ENCODE measurements around the gene UBE2Q2.

The UBE2Q2 gene

GRCh38 chr15:75943246-75943645 is 100.0 kb downstream of the UBE2Q2 start:
- DNase-seq (ENCODE audit: low read depth), result no peak
- TF ChIP-seq CTCF (IDR thresholded peaks at IDR 0.05; ENCODE audit: insufficient read depth, low read depth, low read length, missing control alignments), result no peak
- no peak overlapping the region for H3K4me3 ChIP-seq (ENCODE audit: low read depth, low read length)

- TF ChIP-seq CTCF (IDR thresholded peaks at IDR 0.05; ENCODE audit: insufficient read depth, low read depth, low read length, missing control alignments), result no peak
- no peak overlapping the region for H3K4me3 ChIP-seq (ENCODE audit: low read depth, low read length)
- DNase-seq (ENCODE audit: low read depth), result no peak
Observed at GRCh38 chr15:75943713-75944215, 100.5 kb downstream of the UBE2Q2 start.

- DNase-seq (ENCODE audit: low read depth), result no peak
- no peak overlapping the region for H3K4me3 ChIP-seq (ENCODE audit: low read depth, low read length)
- TF ChIP-seq CTCF (IDR thresholded peaks at IDR 0.05; ENCODE audit: insufficient read depth, low read depth, low read length, missing control alignments), result no peak
Observed at GRCh38 chr15:75945953-75946352, 102.7 kb downstream of the UBE2Q2 start.

GRCh38 chr15:75947092-75947491 is 103.8 kb downstream of the UBE2Q2 start:
- no peak for DNase-seq (ENCODE audit: low read depth)
- TF ChIP-seq CTCF (IDR thresholded peaks at IDR 0.05; ENCODE audit: insufficient read depth, low read depth, low read length, missing control alignments), result no peak
- H3K4me3 ChIP-seq (ENCODE audit: low read depth, low read length), result no peak overlapping the region

- TF ChIP-seq CTCF (IDR thresholded peaks at IDR 0.05; ENCODE audit: insufficient read depth, low read depth, low read length, missing control alignments), result no peak
- no peak overlapping the region for H3K4me3 ChIP-seq (ENCODE audit: low read depth, low read length)
- DNase-seq (ENCODE audit: low read depth), result no peak
Observed at GRCh38 chr15:75948761-75949296, 105.6 kb downstream of the UBE2Q2 start.

Measured in GM12865 (cell line).